HG02970 (cell line): ENCODE results near the gene AP1G2.
"Not testable (repeated sequence)": the region's sequence is repeated elsewhere in the genome, so short reads cannot be mapped to it uniquely, and the experiment has no call there.

Experiments used
- ATAC-seq: cut with Tn5 transposase; IDR thresholded peaks from one replicate; pipeline ENCODE4 v1.9.1; 2021; ENCODE audit warnings: mild to moderate bottlenecking, moderate library complexity, moderate number of reproducible peaks; ENCODE audit not compliant: unreplicated experiment, low FRiP score

Gene AP1G2

DNA sequence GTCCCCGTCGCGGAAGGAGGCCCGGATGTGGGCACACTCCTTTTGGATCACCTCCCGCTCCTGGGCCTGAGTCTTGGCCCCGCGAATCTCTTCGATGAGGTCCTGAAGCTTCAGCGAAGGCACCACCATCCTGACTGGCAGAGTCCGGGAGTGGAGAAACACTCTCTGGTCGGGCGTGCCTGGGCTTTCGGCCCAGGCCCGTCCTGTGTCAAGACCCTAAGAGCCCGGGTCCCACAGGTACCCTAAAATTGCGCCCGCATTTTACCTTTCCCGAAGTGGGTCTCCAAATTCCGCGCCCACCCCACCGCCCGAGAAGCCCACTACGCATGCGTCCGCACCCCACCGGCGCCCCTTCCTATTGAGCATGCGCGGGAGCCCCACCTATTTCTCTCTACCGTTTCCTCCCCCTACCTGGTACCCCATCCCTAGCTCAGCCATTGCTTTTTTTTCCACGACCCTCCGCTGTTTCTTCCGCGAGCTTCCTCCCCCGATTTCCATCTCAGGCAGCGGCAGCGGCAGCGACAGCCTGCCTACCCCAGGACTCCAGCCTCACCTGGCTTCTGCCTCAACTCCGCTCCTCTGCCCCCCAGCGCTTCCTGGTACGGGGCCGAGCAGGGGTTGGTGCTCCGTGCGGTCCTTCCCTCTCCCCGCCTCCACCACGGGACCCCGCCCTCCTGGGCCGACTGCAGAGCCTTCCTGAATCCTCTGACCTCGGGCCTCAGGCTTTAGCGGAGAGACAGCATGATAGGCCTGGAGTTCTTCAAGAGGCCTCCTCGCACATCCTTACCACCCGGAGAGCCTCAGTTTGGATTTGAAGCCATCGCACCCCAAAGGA, at the start of gene AP1G2:
TSS of gene AP1G2 (minus strand) at position 606 of the 835 bp plus-strand sequence. CDS start at position 129, 477 bp downstream.
- ATAC-seq, result peak; percentile 69

GRCh38 chr14:23615856-23616255, 48.3 kb upstream of the AP1G2 start:
- ATAC-seq, result no peak

DNA sequence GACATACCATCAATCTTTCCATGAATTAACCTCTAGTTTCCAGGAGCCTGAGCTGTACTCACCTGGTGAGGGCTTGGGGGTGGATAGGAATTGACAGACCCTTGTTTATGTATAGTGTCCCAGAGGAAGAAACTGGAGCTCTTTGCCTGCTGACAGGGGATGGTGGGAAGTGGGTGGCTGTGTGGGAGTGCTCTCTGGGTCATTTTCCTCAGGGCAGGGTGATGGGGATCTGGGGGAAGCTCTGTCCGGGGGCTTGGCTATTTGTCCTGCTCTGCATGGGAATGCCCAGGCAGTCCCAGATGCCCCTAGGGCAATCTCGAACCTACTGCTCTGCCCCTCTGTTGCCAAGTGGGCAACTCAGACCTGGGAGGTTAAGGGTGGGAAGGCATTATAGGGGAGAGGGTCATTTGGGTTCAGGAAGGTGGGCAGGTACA, 46.8 kb upstream of the AP1G2 start:
- ATAC-seq, result no peak

- ATAC-seq, result no peak
These were observed 45.9 kb upstream of the AP1G2 start for GRCh38 chr14:23613242-23614070.

- ATAC-seq, result no peak
These were observed 45.2 kb upstream of the AP1G2 start for GRCh38 chr14:23612802-23613201.

DNA sequence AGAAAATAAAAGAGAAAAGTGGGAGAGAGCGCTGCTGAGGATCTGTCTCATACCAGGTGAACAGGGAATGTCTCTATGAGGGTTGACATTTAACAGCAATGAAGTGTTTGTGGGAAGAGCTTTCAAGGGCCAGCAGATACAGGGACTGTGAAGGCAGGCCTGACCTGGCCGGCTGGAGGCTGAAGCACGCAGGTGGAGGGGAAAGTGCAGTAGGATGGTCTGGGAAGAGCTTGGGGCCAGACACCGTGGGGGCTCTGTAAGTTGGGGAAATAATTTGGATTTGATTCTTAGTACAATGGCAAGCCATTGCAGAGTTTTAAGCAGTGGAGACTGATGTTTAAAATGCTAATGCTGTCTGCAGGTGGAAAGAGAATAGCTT, 44.8 kb upstream of the AP1G2 start:
- ATAC-seq, result no peak

DNA sequence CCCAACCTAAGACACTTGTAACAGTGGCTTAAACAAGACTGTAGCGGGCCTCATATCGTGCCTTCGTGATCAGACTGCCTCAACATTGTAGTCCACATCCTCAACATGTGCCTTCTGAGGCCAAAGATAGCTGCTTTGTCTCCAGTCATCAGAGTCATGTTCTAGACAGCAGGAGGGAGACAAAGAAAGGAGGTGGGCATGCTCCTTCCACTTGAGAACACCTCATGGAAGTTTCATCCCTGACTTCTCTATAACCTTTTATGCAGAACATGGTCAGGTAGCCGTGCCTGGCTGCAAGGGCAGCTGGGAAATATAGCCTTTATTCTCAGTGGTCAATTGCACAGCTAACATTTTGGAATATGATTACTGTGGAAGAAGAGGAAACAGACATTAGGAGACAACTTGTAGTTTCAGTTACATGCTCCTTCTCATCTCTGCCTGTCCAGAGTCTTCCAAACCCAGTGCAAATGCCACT, 43.3 kb upstream of the AP1G2 start:
- ATAC-seq, result no peak

DNA sequence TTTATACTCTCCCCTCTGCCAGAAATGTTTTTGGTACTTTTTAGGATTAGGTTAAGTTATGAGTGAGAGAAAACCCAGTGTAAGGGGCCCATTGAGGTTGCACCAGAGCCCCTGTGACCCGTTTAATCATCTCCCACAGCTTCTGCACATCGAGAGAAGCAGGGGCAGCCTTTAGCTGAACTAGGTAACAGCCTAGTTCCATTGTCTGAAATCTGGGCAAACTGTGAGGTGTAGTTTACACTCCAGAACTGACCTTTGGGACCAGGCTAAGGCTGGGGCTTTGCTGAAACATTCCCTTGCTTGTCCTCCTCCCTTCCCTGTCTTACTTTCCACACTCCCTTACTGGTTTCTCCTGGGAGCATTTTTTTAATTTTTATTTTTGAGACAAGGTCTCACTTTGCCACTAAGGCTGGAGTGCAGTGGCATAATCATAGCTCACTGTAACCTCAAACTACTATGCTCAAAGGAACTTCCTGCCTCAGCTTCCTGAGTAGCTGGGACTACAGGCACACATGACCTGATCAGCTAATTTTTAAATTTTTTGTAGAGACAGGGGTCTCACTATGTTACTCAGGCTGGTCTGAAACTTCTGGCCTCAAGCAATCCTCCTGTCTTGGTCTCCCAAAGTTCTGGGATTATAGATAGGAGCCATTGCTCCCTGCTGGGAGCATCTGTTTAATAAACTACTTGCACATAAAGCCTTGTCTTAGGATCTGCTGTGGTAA, 42.7 kb upstream of the AP1G2 start:
- ATAC-seq, result no peak

- ATAC-seq, result not testable (repeated sequence)
These were observed 42.0 kb upstream of the AP1G2 start for GRCh38 chr14:23609411-23610089.

DNA sequence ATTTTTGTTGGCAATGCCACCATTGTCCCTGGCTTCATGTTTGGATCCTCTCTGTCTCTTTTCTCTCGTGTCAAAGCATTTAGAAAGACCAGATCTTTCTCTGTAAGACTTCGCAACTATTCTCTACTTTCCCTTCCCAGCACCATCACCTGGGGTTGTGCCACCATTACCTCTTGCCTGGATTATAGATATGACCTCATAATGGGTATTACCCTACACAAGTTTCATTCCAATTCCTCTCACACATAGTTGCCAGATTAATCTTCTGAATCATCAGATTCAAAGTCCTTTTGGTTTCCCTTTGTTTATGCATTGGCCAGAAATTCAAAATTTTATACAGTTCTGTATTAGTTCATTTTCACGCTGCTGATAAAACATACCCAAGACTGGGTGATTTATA, 41.4 kb upstream of the AP1G2 start:
- ATAC-seq, result no peak

DNA sequence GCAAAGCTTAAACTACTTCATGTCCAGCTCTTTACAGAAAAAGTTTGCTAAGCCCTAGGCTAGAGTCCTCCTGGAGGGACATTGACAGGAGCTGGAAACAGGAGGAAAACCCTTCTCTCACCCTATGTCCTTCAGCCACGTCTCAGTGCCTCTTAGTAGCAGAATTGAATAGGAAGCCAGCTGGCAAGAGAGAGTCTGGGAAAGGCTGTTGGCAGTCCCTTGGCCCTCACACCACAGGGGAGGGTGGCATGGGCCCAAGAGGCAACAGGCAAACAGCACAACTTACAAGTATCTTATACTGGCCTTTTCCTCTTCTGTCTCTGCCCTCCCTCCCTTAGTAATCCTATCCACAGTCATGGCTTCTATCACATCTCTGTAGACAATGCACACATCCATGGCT, 40.9 kb upstream of the AP1G2 start:
- no peak for ATAC-seq

DNA sequence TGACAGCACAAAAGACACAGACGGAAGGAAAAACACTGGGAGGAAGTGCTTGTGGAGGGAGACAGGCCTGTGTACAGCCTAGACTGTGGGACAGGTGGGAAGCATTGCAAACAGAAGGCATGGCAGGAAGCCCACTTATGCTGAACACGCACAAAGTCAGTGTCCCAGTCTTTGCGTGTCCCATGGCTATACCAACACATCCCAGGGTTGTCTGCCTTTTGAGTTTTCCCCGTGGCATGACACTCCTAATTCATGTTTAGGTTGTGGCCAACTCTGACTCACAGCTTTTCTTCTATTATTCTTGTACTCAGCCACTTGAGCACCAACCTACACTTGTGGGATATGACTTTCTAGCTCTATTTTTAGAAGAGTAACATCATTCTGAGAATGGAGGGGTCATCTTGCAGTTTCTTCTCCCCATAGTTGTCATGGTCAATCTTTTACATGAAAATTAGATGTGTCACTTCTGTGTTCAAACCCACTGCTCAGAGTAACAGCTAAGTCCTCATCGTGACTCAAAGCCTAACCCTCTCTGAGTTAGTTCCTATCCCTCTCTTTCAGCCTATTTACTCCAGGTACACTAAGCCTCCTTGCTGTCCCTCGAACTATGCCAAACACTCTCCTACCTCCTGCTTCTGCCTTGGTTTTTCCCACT, 38.5 kb upstream of the AP1G2 start:
- peak; percentile 86 for ATAC-seq

DNA sequence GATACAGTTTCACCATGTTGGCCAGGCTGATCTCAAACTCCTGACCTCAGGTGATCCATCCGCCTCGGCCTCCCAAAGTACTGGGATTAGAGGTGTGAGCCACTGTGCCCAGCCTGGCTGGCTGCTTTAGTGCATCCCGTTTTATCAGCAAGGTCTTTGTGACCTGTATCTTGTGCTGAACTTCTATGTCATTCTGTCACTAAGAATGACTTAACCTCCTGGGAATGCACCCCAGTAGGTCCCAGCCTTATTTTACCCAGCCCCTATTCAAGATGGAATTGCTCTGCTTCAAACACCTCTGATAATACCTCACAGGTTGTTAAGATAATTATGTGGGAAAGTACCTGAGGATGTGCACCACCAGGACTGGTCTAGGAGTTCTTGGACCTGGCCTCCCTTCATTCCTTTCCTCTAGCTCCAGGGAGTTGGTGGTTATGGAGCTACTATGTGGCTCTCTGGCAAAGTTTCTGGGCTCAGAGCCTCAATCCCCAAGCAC, 37.1 kb upstream of the AP1G2 start:
- no peak for ATAC-seq

DNA sequence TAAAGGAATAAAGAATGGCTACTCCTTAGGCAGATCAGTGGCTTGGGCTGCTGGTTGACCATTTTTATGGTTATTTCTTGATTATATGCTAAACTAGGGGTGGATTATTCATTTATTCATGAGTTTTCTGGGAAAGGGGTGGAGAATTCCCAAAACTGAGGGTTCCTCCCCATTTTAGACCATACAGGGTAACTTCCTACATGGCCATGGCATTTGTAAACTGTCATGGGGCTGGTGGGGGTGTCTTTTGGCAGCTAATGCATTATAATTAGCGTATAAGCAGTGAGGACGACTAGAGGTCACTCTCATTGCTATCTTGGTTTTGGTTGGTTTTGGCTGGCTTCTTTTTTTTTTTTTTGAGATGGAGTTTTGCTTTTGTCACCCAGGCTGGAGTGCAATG, 36.6 kb upstream of the AP1G2 start:
- no peak for ATAC-seq

DNA sequence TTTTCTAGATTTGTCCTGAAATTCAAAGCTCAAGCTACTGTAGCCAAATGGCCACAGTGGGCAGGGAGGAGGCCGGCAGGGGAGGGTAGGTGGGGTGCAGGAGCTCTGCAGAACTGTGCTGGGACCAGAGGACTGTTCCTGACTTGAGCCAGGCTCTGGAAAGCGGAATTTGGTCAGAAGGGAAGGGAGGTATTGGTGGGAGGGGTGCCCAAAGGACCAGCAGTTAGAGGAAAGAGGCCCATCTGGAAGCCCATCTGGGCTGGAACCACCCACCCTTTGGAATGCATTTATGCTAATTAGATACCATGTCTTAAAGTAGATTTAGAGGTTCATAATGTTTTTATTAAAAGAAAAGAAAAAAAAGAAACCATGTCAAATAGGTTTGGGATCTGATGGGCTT, 35.5 kb upstream of the AP1G2 start:
- no peak for ATAC-seq

GRCh38 chr14:23602181-23603095, 34.8 kb upstream of the AP1G2 start:
- ATAC-seq, result no peak

GRCh38 chr14:23601845-23602180, 34.2 kb upstream of the AP1G2 start:
- no peak for ATAC-seq

DNA sequence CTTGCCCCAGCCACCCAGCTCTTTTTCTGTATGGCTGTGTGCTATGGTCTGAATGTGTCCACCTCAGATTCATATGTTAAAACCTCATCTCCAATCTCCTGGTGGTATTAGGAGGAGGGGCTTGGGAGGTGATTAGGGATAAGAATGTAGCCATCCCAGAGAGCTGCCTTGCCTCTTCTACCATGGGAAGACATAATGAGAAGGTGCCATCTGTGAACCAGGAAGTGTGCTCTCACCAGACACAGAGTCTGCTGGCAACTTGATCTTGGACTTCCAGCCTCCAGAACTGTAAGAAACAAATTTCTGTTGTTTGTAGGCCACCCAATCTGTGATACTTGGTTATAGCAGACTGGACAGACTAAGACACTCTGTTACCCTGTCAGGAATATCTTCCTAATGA, 33.8 kb upstream of the AP1G2 start:
- no peak for ATAC-seq

DNA sequence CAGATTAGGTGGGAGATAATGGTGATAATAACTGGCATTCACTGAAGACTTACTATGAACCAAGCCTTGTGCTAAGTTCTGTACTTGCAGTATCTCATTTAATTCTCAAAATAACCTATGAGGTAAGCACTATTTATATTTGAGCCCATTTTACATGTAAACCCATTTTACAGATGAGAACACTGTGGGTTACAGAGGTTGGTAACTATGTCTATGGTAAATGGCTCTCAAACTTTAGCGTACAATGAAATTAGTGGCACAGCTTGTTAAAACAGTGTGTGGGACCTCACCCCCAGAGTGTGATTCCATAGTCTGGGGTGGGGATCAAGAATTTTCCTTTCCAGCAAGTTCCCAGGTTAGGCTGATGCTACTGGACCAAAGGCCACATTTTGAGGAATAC, 33.2 kb upstream of the AP1G2 start:
- ATAC-seq, result no peak
